OCI-LY3 (cell line): Measurements from ENCODE around the gene ACSS1.

Source experiments
- H2AFZ ChIP-seq: fragments of 200-600, 300-600 bp; shearing (Covaris generic); 2 replicates; pipeline ENCODE4 v1.6.0; 2014; ENCODE audit warnings: antibody characterized with exemption, low read depth, low read length
- H3K27ac ChIP-seq: fragments of 200-600, 300-600 bp; sonication (generic); 2 replicates; pipeline ENCODE4 v1.5.1; 2014; ENCODE audit warnings: mild to moderate bottlenecking, low read length, moderate library complexity, mixed read lengths
- H3K27me3 ChIP-seq: fragments of 200-600, 300-600 bp; sonication (generic); 2 replicates; pipeline ENCODE4 v1.6.1; 2014; ENCODE audit warnings: low read depth, low read length, mixed read lengths
- H3K36me3 ChIP-seq: fragments of 200-600, 300-600 bp; sonication (generic); replicated peaks from 2 replicates; pipeline ENCODE3; 2014; ENCODE audit warnings: low read depth, low read length, mixed read lengths
- H3K4me1 ChIP-seq: fragments of 300-600, 200-600 bp; sonication (generic); 2 replicates; pipeline ENCODE4 v1.6.1; 2014; ENCODE audit warnings: low read length, mixed read lengths
- H3K4me2 ChIP-seq: fragments of 200-600, 300-600 bp; sonication (generic); 2 replicates; pipeline ENCODE4 v1.6.1; 2014; ENCODE audit warnings: low read length, mixed read lengths
- H3K4me3 ChIP-seq: fragments of 300-600, 200-600 bp; sonication (generic); 2 replicates; pipeline ENCODE4 v1.5.1; 2014; ENCODE audit warnings: antibody characterized with exemption, mild to moderate bottlenecking, low read length, moderate library complexity
- H3K79me2 ChIP-seq: fragments of 300-600, 200-600 bp; shearing (Covaris generic); 2 replicates; pipeline ENCODE4 v1.6.1; 2014; ENCODE audit warnings: mild to moderate bottlenecking, low read length, mixed read lengths
- H3K9ac ChIP-seq: fragments of 300-600, 200-600 bp; shearing (Covaris generic); 2 replicates; pipeline ENCODE4 v1.6.0; 2014; ENCODE audit warnings: mild to moderate bottlenecking, low read length, moderate library complexity
- H3K9me3 ChIP-seq: fragments of 200-600, 300-600 bp; shearing (Covaris generic); 2 replicates; pipeline ENCODE4 v1.6.1; 2014; ENCODE audit warnings: low read length, mixed read lengths; ENCODE audit not compliant: insufficient read depth
- H4K20me1 ChIP-seq: fragments of 200-600, 300-600 bp; sonication (generic); 2 replicates; pipeline ENCODE4 v1.6.1; 2016; ENCODE audit warnings: low read length, mixed read lengths; ENCODE audit not compliant: insufficient read depth
- CTCF ChIP-seq: fragments of 200-600, 300-600 bp; sonication (generic); IDR thresholded peaks from 2 replicates; pipeline ENCODE4 v1.5.1; 2014; ENCODE audit warnings: antibody characterized with exemption, low read length, low read depth
- EZH2phosphoT487 ChIP-seq: fragments of 200-600 bp; shearing (Covaris generic); IDR thresholded peaks from 2 replicates; pipeline ENCODE4 v1.6.1; 2018; ENCODE audit warnings: antibody characterized with exemption, mixed run types, low read depth

The ACSS1 gene

GRCh38 chr20:25083773-25084625 lies 26.1 kb upstream of the ACSS1 start:
- no peak overlapping the region for H3K27ac ChIP-seq
- peaks cover 3% of the 10 kb centered on the region; the same call in 1 of the 2 replicates for H3K27me3 ChIP-seq
- H4K20me1 ChIP-seq: no peaks in the 10 kb centered on the region
- H3K9ac ChIP-seq: no peak overlapping the region
- TF ChIP-seq CTCF (no peak), EZH2phosphoT487 (no peak)
- no peaks in the 10 kb centered on the region for H3K4me1 ChIP-seq
- no peaks in the 10 kb centered on the region for H3K9me3 ChIP-seq
- H3K4me2 ChIP-seq: no peak overlapping the region
- H3K79me2 ChIP-seq: no peaks in the 10 kb centered on the region
- no peak overlapping the region for H2AFZ ChIP-seq
- H3K4me3 ChIP-seq: no peak overlapping the region
- H3K36me3 ChIP-seq: no peaks in the 10 kb centered on the region

GRCh38 chr20:25083141-25083772 lies 25.3 kb upstream of the ACSS1 start:
- H3K4me2 ChIP-seq: no peak overlapping the region

GRCh38 chr20:25082498-25082873 lies 24.5 kb upstream of the ACSS1 start:
- no peak overlapping the region for H3K9ac ChIP-seq
- H3K27me3 ChIP-seq: peaks cover 5% of the 10 kb centered on the region; the same call in 1 of the 2 replicates
- H2AFZ ChIP-seq: no peak overlapping the region

More at GRCh38 chr20:25083141-25083772, 25.3 kb upstream of the ACSS1 start:
- H3K27ac ChIP-seq: no peak overlapping the region
- no peak overlapping the region for H3K9ac ChIP-seq
- H3K4me3 ChIP-seq: no peak overlapping the region
- H3K36me3 ChIP-seq: no peaks in the 10 kb centered on the region
- H2AFZ ChIP-seq: no peak overlapping the region
- no peak for TF ChIP-seq CTCF
- TF ChIP-seq EZH2phosphoT487: no peak
- H4K20me1 ChIP-seq: no peaks in the 10 kb centered on the region
- no peaks in the 10 kb centered on the region for H3K9me3 ChIP-seq
- no peaks in the 10 kb centered on the region for H3K4me1 ChIP-seq
- H3K79me2 ChIP-seq: no peaks in the 10 kb centered on the region
- peaks cover 5% of the 10 kb centered on the region; the same call in 1 of the 2 replicates for H3K27me3 ChIP-seq

More at GRCh38 chr20:25082498-25082873, 24.5 kb upstream of the ACSS1 start:
- TF ChIP-seq CTCF (no peak), EZH2phosphoT487 (no peak)
- Histone ChIP-seq H3K27ac (no peak overlapping the region), H4K20me1 (no peaks in the 10 kb centered on the region), H3K4me2 (no peak overlapping the region), H3K79me2 (no peaks in the 10 kb centered on the region), H3K4me3 (no peak overlapping the region), H3K4me1 (no peaks in the 10 kb centered on the region), H3K9me3 (no peaks in the 10 kb centered on the region), H3K36me3 (no peaks in the 10 kb centered on the region)
